ENCODE results near the gene DBNDD1. TPM values are rescaled to one million over a fixed set of nuclear protein-coding genes. Genes with fewer than 3 reads are reported as not detected.
"Not testable (repeated sequence)": the region's sequence is repeated elsewhere in the genome, so short reads cannot be mapped to it uniquely, and the experiment has no call there.

The DBNDD1 gene
- total RNA-seq, 1 donor from 2014 or later: 21.2 TPM

- DNase-seq (ENCODE audit: low spot score): no peak
Measured at GRCh38 chr16:90011508-90011819, 7.8 kb downstream of the DBNDD1 start.

- DNase-seq (ENCODE audit: low spot score): no peak
Measured at GRCh38 chr16:90010676-90011507, 8.4 kb downstream of the DBNDD1 start.

- DNase-seq (ENCODE audit: low spot score): no peak
Measured at GRCh38 chr16:90009172-90009899, 9.9 kb downstream of the DBNDD1 start.

- no peak for DNase-seq (ENCODE audit: low spot score)
Measured at GRCh38 chr16:90008708-90009145, 10.5 kb downstream of the DBNDD1 start.

GRCh38 chr16:90007635-90008234 lies 11.5 kb downstream of the DBNDD1 start:
- not testable (repeated sequence) for DNase-seq (ENCODE audit: low spot score)

- DNase-seq (ENCODE audit: low spot score): no peak
Measured at GRCh38 chr16:90007015-90007414, 12.2 kb downstream of the DBNDD1 start.

GRCh38 chr16:90005956-90006663 lies 13.1 kb downstream of the DBNDD1 start:
- DNase-seq (ENCODE audit: low spot score): no peak

- no peak for DNase-seq (ENCODE audit: low spot score)
Measured at GRCh38 chr16:90004577-90004976, 14.7 kb downstream of the DBNDD1 start.

GRCh38 chr16:90002759-90003158 lies 16.5 kb downstream of the DBNDD1 start:
- no peak for DNase-seq (ENCODE audit: low spot score)

- DNase-seq (ENCODE audit: low spot score): no peak
Measured at GRCh38 chr16:90001761-90002503, 17.3 kb downstream of the DBNDD1 start.

- no peak for DNase-seq (ENCODE audit: low spot score)
Measured at GRCh38 chr16:90000733-90001427, 18.4 kb downstream of the DBNDD1 start.

- DNase-seq (ENCODE audit: low spot score): no peak
Measured at GRCh38 chr16:89999831-90000574, 19.3 kb downstream of the DBNDD1 start.

- no peak for DNase-seq (ENCODE audit: low spot score)
Measured at GRCh38 chr16:89996178-89996489, 23.1 kb downstream of the DBNDD1 start.

- DNase-seq (ENCODE audit: low spot score): not testable (repeated sequence)
Measured at GRCh38 chr16:89995475-89996177, 23.6 kb downstream of the DBNDD1 start.

- DNase-seq (ENCODE audit: low spot score): peak; percentile 40
Measured at GRCh38 chr16:89994721-89995474, 24.4 kb downstream of the DBNDD1 start.

GRCh38 chr16:89994389-89994720 lies 24.9 kb downstream of the DBNDD1 start:
- no peak for DNase-seq (ENCODE audit: low spot score)

- DNase-seq (ENCODE audit: low spot score): no peak
Measured at GRCh38 chr16:89993971-89994370, 25.3 kb downstream of the DBNDD1 start.

GRCh38 chr16:89993377-89993776 lies 25.9 kb downstream of the DBNDD1 start:
- no peak for DNase-seq (ENCODE audit: low spot score)

GRCh38 chr16:89990799-89991198 lies 28.5 kb downstream of the DBNDD1 start:
- DNase-seq (ENCODE audit: low spot score): no peak
